Amygdala (tissue), 56 donors: ENCODE measurements around the gene SDHAF1.

ENCODE experiments used
- DNase-seq, 56 donors: peaks; one replicate each; lab custom pipeline; 2025; lab: John Stamatoyannopoulos, UW

Gene SDHAF1

DNA sequence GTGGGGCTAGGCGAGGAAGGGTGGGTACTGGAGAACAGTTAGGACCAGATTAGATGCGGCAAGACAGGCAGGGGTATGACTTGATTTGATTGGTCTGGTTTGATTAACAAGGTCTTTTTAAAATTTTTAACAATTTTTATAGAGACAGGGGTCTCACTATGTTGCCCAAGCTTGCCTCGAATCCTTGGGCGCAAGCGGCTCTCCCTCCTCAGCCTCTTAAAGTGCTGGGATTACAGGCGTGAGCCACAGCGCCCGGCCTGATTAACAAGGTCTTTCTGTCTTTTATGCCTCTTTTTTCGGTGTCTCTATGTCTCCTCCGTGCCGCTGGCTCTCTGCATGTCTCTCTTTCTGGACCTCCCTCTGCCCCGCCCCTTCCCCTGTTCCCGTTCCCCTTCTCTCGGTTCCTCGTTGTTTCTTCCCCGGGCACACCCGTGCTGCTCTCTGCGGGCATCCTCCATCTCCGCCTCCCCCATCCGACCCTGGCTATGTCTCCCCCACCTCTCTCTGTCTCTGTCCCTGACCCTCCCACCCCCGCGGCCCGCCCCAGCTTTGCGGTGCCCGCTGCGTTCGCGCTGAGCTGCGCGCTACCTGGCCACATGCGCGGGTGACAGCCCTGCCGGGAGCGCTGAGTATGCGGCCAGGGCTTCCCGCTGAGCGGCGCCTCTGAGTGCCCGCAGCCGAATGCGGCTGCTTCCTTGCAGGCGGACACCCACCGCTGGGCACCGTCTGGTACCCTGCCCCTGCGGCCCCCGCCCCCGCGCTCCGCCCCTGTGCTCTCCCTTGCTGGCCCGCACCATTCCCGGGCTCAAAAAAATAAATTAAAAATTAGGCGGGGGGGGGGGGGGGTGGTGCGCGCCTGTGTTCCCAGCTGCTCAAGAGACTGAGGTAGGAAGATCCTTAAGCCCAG, 8.1 kb upstream of the SDHAF1 start:
- DNase-seq, result peak in 23 of 56 donors; percentile 7 to 48 (median 22)

DNA sequence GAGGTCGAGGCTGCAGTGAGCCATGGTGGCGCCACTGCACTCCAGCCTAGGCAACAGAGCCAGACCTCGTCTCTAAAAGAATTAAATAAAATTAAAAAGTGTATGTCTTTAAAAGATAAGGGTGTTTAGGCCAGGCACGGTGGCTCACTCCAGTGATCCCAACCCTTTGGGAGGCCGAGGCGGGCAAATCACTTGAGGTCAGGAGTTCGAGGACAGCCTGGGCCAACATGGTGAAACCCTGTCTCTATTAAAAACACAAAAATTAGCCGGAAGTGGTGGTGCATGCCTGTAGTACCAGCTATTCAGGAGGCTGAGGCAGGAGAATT, 7.5 kb upstream of the SDHAF1 start:
- DNase-seq, result no peak

DNA sequence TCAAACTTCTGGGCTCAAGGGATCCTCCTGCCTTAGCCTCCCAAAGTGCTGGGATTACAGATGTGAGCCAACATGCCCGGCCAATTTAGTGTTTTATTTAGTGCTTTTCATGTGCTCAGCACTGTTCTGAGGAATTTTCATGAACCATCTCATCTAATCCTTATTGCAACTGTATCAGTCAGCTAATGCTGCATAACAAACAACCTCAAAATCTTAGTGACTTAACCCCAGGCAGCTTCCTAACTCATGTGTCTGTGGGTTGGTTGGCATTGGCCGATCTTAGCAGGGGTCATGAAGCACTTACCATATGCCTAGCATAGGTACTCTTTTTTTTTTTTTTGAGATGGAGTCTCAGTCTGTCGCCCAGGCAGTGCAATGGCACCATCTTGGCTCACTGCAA, 6.2 kb upstream of the SDHAF1 start:
- no peak for DNase-seq

DNA sequence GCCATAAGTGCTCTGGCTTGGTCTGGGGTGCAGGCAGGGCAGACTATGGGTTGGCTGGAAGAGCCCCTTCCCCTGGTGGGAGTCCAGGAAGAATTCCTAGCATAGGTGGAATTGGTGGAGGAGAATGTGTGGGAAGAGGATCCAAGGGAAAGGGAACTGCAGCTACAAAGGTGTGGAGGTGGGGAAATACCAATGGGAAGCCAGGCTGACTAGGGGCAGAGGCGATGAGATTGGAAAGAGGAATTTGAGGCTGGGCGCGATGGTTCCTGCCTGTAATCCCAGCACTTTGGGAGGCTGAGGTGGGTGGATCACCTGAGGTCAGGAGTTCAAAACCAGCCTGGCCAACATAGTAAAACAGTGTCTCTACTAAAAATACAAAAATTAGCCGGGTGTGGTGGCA, 4.8 kb upstream of the SDHAF1 start:
- no peak for DNase-seq

DNA sequence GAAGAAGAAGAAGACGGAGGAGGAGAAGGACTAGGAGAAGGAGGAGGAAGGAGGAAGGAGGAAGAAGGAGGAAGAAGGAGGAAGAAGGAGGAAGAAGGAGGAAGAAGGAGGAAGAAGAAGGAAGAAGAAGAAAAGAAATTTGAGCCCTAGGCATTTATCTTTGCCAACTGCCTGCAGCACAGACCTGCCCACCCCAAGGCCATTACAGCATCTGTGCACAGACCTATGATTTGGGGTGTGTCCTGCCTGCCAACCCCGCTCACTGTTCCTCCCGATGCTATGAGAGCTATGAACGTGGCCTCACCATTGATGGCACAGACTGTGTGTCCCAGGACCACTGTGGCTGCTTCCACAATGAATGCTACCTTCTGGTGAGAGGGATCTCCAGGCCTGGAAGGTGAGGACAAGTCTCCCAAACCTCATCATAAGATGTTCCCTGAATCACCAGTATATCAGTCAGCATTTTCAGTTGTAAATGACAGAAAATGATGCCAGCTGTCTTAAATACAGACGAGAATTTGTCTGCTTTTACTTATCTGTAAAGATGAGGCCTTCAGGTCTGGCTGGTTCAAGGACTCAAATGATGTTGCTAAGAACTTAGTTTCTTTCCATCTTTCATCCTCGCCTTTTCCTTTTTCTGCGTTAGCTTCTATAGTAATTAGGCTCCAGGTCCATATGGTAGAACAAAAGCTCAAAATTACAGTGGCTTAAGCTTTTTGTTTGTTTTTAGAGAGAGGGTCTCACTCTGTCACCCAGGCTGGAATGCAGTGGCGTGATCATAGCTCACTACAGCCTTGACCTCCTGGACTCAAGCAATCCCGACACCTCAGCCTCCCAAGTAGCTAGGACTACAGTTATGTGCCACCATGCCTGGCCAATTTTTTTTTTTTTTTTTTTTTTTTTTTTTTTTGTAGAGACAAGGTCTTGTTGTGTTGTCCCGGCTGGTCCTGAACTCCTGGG, 3.9 kb upstream of the SDHAF1 start:
- DNase-seq, result no peak

DNA sequence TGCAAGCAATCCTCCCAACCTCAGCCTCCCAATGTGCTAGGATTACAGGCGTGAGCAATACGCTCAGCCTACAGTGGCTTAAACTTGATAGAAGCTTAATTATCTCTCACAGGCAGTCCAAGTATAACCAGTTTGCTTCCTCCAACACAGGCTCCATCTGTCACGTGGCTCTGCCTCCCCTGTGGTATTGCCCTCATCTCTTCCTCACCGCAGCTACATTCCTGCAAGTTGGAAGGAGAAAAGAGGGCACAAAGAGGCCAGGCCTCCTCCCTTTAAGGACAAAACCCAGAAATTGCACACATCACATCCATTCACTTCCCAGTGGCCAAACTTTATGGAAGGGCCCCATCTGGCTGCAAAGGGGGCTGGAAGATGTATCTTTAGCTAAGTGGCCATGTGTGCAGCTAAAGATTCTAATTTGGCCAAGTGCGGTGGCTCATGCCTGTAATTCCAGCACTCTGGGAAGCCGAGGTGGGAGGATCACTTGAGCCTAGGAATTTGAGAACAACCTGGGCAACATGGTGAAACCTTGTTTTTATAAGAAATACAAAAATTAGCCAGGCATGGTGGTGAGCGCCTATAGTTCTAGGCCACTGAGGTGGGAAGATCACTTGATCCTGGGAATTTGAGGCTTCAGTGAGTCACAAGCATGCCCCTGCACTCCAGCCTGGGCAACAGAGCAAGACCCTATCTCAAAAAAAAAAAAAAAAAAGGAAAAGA, 3.1 kb upstream of the SDHAF1 start:
- DNase-seq, result no peak

DNA sequence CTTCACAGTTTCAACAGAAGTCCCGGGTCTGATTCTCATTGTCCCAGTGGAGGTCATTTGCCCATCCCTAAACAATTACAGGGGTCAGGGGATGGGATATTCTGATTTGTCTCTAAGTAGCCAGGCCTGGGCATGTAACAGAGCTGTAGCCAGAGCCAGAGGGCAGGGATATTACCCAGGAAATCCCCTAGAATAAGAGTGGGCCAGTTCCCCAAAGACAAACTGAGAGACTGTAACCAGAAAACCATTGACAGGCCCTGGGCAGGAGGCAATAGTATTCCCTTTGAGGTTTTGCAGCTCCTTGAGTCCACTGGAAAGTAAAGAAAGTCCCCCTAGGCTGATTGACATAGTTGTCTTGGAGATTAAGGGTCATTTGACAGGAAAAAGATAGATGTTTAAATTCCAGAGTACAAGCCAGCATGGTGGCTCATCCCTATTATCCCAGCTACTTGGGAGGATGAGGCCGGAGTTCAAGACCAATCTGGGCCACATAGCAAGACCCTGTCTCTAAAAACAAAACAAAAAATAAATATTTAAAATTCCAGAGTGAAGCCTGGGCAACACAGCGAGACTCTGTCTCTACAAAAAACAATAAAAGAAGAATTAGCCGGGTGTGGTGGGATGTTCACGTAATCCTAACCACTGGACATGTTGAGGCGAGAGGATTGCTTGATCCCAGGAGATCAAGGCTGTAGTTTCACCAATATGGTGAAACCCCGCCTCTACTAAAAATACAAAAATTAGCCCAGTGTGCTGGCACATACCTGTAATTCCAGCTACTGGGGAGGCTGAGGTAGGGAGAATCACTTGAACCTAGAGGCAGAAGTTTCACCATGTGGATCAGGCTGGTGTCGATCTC, 1.9 kb upstream of the SDHAF1 start:
- DNase-seq, result no peak

DNA sequence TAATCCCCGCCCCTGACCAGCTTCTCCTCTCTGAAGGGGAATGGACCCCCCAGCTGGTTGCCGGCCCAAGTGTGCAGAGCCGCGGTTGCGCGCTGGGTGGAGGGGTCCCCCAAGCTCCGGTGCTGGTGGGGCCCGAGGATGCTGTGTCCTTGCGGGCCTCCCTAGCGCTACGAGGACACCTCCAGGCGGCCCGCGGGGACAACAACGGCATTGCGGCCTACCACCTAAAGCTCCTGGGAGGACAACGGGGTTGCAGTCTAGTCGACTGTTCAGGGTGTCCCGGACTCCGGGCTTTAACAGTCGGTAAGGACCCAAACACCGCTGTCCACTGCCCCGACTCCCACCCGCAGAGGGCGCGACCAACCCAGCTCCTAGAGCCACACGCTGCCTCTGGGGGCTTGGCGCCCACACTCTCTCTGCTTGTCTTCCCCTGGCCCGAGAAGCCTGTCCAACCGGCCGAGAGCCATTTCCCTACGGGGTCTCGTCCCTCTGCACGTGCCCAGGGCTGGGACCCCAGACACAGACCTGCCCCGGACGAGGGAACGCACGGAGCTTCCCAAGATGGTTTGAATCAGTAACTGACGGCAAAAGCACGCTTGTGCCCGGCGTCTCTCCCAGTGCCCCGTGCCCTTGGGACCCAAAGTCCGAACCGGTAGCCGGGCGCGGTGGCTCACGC, 927 bp upstream of the SDHAF1 start:
- peak in 20 of 56 donors; percentile 9 to 53 (median 28) for DNase-seq

DNA sequence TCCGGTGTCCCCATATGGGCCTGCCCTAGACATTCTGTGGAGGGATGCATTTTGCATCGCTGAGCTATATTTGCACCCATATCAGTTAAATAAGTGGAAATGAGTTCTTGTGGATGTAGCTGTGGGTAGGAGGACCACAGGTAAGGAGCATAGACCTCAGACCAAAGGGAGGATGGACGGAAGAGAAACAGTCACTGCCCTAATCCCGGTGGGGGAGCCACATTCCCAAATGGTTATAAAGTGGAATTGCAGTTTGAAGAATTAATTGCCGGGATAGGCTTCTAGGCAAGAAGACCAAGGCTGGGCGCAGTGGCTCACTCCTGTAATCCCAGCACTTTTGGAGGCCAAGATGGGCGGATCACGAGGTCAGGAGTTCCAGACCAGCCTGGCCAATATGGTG, 1.8 kb downstream of the SDHAF1 start:
- no peak for DNase-seq

DNA sequence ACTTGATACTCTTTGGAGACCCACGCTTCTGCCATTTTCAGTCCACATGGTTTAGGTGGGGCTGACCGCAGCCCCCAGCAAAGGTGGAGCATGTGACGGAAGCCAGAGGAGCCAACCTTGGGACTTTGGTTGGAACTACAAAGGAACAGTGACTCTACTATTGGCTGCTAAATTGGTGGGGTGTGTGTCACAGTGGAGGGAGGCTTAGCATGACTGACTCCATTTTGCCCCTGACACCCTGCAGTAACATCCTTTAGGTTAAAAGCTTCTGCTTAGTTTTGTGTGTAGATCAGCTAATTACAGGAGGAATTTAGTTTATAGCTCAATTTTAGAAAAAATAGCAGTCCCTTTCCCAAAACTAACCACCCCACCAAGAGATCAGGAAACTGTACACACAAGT, 6.6 kb downstream of the SDHAF1 start:
- DNase-seq, result no peak

DNA sequence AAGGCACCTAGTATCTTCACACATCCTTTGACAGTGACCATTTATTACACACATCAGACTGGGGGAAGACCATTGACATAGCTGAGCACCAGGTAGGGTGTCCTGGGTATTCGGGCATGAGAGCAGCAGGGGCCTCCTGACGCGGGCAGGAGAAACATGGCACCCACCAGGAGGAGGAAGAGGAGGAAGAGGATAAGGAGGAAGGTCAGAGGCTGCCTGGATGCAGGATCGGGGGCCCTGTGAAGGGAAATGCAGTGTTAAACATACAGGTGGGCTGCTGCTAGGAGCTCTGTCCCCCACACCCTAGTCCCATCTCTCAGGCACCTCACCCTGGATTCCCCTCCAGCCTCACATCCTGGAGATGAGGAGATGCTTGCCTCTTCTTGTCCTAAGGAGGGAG, 8.3 kb downstream of the SDHAF1 start:
- no peak for DNase-seq

DNA sequence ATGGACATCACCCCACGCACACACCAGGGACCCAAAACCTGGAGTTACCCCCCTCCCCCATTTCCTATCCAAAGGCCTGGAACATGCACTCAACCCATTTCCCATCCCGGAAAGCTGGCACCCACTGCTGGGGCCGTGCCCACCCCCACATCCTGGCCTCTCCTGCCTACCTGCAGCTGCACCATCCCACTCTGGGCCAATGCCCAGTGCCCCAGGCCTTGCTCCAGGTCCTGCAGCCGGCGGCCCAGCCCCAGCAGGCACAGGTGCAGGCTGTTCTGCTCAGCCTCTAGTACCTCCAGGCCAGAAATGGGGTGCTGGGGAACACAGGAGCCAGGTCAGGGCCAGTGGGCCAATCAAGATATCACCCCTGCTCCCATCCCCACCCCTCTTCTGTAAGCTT, 12.0 kb downstream of the SDHAF1 start:
- DNase-seq, result no peak

DNA sequence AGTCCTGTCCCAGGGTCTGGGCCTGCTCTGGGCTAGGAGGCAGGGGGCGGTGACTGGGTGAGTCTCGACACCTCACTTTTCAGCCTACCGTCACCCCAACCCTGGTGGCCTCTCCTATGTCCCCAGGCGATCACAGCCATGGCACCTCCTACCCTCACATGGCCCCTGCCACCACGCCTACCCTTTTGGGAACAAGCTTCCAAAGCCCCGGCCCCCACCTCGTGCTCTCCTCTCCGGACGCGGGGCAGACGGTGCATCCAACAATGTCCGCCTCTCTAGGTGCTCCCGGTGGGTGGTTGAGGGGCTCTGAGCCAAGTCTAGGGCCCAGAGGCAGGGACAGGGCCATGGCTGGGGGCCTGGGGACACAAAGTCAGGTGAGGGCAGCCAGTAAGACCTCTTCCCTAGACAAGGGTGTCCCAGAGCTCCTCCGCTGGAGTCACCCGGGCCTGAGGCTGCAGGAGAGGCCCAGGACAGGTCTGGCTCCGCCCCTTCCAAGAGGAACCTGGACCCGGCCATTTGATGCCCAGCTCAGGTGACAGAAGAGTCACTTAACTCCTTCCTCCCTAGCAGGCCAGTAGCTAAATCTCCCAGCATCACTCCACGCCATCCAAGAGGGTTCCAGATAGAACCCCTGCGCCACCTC, 13.5 kb downstream of the SDHAF1 start, which contains the start of gene SYNE4:
TSS of gene SYNE4 (minus strand) at position 478 of the 643 bp plus-strand sequence. CDS start at position 346, 132 bp downstream.
- DNase-seq, result no peak

DNA sequence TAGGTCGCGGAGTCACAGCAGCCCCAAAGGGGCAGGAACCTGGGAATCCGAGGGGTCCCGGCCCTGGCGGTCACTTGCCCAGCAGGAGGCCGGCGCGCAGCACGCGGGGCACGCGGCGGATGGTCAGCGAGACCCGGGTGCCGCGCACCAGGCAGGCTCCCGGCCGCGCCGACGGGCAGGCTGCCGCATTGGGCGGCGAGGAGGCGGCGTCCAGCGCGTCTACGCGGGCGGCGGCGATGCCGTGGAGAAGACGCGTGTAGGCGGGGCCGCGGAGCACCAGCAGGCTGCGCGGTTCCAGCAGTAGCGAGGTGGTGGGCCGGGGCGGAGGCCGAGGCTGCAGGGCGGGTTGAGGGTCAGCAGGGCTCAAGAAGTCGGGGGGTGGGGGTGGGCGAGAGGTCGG, 14.2 kb downstream of the SDHAF1 start:
- DNase-seq, result peak in 36 of 56 donors; percentile 8 to 81 (median 42)

DNA sequence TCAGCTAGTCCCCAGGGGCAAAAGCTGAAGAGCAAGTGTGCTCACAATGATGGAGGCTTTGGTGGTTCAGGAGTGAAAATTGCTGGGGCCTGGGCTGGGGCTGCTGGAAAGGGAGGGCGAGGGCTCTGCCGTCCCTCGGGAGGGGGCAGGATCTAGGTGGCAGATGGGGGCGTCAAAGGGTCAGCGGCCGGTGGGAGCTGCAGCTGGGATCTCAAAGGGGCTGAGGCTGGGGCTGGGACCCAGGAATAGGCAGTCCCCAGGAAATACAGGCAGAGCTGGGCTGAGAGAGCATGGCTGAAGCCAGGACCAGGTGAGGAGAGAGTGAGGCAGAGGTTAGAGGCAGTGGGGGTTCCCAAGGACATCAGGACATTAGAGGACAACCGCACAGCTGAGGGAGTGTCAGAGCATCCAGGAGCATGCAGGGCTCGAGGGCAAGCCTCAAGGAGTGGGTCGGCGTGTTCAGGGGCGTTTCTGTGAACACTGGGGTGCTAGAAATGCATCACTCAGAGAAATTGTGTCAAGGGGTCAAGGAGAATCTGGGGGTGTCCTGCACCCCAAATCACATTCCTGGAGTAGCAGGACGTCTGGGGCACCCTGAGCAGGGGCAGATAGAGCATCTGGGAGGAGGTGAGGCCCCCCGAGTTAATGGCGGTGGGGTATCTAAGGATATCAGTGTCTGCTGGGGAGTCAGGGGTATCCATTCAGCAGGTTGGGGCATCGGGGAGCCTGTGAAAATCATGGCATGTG, 14.8 kb downstream of the SDHAF1 start:
- DNase-seq, result peak in 1 of 56 donors; percentile 57

DNA sequence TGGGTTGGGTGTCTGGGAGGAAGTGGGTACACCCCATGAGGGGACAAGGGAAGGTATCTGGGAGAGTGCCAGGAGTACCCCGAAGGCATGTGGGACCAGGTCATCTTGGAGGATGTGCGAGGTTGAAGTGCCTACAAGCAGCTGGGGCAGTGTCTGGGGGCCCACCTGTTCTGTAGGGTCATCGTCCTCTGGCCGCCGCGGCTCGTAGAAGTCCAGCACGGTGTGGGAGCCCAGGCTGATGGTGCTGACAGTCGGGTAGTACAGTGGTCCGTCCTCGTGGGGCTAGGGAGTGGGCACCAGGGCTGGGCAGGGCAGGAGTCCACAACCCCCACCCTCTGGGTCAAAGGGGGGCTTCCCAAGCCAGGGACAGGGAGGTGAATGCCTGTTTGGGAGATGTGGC, 15.4 kb downstream of the SDHAF1 start:
- DNase-seq, result no peak

DNA sequence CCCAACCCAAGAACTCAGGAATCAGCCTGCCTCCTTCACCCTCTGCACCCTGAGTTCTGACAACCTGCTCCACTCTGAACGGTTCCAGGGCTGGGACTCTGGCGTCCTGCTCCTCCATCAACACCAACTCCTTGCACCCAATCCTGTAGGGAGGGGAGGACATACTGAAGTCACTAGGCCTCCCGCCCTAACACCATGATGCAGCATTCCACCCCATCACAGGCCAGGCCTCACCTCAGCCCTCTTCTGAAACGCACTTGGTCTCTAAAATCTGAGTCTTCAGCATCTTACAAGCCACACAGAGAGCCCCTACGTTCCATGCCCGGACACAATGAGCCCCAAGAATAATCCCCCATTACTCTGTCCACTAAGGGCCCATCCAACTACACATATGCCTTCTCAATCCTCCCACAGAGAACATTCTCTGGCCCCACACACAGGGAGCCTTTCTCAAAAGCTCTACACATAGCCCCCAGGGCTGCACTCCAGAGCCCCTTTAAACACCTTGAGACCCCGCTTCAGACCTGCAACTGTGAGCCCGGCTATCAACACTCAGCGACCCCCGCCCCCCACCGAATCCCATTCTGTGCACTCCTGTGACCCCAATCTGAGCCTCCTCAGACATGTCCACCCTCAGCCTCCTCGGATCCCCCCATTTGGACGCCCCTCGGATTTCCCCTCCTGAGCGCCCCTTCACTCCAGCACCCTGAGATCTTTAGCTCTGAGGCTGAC, 18.5 kb downstream of the SDHAF1 start:
- DNase-seq, result peak in 1 of 56 donors; percentile 15
